CD4-positive, alpha-beta T cell treated with Interleukin-21 for 1 hour (primary cell): ENCODE measurements around the gene TULP4.
"Not testable (repeated sequence)": the region's sequence is repeated elsewhere in the genome, so short reads cannot be mapped to it uniquely, and the experiment has no call there.

Experiments
- DNase-seq: peaks from one replicate; pipeline ENCODE4 v3.0.0-alpha.2; 2020

TULP4 gene

DNA sequence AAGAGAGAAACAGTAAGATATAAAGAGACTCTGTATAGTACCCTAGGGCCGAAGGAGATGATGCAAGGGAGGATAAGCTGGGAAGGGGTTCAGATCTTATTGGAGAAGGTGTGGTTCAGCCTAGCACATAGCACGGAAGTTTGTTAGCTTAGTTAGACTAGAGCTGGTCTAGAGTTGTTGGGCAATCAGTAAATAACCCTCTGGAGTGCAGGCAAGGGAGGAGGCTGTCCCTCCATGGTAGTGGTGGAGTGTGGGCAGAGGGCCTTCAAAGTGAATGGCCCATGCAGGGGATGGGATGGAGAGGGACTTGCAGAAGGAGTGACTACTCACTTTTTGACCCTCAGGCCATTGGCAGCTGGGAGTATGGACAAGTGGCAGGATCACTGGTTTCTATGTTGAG lies 20.0 kb downstream of the TULP4 start:
- no peak for DNase-seq

DNA sequence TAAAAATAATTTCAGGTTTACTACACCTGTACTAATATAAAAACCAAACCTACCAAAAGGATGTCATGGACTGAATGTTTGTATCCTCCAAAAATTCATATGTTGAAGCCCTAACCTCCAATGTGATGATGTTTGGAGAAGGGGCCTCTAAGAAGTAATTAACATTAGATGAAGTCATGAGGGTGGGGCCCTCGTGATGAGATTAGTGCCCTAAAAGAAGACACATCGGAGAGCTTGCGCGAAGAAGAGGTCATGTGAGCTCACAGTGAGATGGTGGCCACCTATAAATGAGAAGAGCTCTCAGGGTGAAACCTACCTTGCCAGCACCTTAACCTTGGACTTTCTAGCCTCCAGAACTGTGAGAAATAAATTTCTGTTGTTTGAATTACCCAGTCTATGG lies 20.8 kb downstream of the TULP4 start:
- no peak for DNase-seq

GRCh38 chr6:158334534-158334933 lies 22.3 kb downstream of the TULP4 start:
- DNase-seq = no peak

DNA sequence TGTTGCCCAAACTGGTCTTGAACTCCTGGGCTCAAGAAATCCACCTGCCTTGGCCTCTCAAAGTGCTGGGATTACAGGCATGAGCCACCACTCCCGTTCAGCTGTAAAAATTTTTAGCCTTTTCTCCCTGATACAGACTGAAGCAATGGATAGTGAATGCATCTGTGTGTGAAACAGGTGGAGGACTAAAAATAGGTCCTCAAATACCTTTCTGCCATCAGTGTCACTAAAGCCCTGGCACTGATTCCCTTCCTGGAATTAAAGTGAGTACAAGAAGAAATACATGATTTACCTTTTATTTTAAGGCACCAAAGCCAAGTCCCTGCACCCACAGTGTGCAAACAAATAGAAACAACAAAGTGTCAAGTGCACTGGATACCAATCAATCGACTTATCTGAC lies 25.1 kb downstream of the TULP4 start:
- no peak for DNase-seq

GRCh38 chr6:158338311-158339112 lies 26.2 kb downstream of the TULP4 start:
- DNase-seq = no peak

DNA sequence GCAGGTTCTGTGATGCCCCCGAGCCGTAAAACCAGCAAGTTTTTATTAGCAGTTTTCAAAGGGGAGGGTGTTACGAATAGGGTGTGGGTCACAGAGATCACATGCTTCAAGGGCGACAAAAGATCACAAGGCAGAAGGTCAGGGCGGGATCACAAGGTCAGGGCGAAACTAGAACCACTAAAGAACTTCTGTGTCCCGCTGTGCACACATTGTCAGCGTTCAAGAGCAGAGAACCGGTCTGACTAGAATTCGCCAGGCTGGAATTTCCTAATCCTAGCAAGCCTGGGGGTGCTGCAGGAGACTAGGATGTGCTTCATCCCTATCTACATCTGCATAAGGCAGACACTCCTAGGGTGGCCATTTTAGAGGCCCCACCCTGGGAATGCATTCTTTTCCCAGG lies 26.9 kb downstream of the TULP4 start:
- not testable (repeated sequence) for DNase-seq

DNA sequence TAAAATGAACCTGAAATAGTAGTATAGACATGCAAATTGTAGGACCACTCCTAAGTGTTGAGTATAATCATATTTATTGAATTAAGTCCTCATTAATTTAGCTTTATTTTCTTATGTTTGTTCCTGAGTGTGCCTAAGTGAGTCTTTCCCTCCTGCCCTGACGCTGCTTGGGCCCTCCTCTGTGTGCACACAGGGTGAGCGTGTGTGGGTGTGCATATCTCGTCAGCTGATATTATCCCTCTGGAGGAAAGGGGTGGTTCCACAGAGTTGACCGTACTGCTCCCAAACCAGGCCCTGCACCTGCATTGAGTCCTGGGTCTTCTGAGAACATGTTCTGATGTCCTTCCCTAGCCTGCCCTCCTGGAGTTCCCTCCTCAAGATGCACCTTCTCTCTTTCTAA lies 28.0 kb downstream of the TULP4 start:
- DNase-seq = no peak

- no peak for DNase-seq
Measured at GRCh38 chr6:158344534-158344933, 32.3 kb downstream of the TULP4 start.

GRCh38 chr6:158345444-158345843 lies 33.2 kb downstream of the TULP4 start:
- not testable (repeated sequence) for DNase-seq

- DNase-seq = no peak
Measured at GRCh38 chr6:158347335-158347734, 35.1 kb downstream of the TULP4 start.

DNA sequence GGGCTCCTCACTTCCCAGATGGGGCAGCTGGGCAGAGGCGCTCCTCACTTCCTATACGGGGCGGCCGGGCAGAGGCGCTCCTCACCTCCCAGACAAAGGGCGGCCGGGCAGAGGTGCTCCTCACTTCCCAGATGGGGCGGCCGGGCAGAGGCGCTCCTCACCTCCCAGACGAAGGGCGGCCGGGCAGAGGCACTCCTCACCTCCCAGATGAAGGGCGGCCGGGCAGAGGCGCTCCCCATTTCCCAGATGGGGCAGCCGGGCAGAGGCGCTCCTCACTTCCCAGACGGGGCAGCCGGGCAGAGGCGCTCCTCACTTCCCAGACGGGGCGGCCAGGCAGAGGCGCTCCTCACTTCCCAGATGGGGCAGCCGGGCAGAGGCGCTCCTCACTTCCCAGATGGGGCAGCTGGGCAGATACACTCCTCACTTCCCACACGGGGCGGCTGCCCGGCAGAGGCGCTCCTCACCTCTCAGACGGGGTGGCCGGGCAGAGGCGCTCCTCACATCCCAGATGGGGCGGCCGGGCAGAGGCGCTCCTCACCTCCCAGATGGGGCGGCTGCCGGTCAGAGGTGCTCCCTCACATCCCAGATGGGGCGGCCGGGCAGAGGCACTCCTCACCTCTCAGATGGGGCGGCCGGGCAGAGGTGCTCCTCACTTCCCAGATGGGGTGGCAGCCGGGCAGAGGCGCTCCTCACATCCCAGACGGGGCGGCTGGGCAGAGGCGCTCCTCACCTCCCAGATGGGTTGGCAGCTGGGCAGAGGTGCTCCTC lies 36.7 kb downstream of the TULP4 start:
- not testable (repeated sequence) for DNase-seq

- DNase-seq = not testable (repeated sequence)
Measured at GRCh38 chr6:158349505-158350275, 37.4 kb downstream of the TULP4 start.

- DNase-seq = not testable (repeated sequence)
Measured at GRCh38 chr6:158350731-158351130, 38.5 kb downstream of the TULP4 start.

DNA sequence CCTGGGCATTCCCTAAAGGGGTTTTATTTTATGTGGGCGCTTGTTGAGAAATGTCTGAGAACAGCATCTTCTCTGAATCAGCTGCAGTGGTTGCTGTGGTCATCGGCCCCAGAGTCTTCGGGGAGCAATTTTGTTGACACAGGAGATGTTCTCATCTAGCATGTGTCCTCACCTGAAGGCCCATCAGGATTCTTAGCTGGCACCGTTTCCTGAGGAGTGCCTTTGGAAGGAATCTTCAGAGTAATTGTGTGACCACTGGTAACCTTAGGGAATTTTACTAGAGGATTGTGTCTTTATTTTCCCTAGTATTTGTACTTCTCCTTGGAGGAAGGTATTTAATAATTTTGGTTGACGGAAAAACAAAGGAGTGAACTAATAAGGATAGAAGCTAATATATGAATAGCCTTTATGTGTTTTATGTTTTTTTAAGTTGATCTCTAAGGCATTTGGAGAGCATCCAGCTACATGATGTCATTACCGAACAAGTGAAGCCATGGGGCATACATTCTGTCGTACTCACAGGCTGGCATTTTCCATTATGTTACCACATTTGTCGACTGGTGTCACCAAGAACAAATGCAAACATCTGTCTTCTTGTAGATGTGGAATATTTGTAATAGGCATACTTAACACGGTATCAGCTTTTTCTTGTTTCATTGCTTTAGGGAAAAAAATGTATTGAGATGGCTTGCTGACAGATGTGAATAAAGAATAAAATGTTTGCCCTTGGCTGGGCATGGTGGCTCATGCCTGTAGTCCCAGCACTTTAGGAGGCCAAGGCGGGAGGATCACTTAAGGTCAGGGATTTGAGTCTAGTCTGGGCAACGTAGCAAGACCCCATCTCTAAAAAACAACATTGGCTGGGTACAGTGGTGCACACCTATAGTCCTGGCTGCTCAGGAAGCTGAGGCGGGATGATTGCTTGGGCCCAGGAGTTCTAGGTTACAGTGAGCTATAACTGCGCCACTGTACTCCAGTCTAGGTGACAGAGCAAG lies 41.9 kb downstream of the TULP4 start:
- DNase-seq = no peak

- no peak for DNase-seq
Measured at GRCh38 chr6:158356586-158357546, 44.6 kb downstream of the TULP4 start.

DNA sequence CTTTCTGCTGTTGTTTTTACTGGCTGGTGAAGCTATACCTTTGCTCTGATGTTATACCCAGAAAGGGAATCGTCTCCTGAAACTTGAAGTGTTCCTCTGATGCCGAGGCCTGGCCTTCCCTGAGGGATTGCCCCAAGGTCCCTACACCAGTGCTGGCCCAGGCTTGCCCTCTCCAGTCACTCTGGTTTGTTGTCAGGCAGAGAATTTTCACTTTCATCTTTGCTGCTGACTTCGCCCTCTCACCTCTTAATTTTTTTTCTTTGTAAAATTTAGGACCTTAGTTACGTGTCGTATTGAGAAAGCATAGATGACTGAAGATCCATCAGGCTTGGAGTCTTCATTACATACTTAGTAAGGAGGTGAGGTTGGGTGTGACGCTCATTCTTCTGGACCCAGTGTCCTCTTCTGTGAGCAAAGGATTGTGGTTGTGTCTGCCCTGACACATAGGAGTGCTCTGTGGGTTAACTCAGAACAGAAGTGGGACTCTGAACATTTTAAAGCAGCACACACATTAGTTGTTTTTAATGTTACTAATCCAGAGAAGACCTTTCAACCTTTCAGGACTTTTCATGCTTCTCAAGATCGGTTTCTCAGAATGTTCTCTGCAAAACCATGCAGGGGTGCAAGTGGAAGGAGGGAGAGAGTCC lies 45.4 kb downstream of the TULP4 start:
- DNase-seq = no peak

GRCh38 chr6:158358450-158359077 lies 46.3 kb downstream of the TULP4 start:
- DNase-seq = no peak

- no peak for DNase-seq
Measured at GRCh38 chr6:158361068-158361467, 48.8 kb downstream of the TULP4 start.

- no peak for DNase-seq
Measured at GRCh38 chr6:158361961-158362669, 49.9 kb downstream of the TULP4 start.
